HG03575 (cell line): ENCODE results near the gene PCGF2.
"Not testable (repeated sequence)": the region's sequence is repeated elsewhere in the genome, so short reads cannot be mapped to it uniquely, and the experiment has no call there.

Experiments
- ATAC-seq: cut with Tn5 transposase; IDR thresholded peaks from one replicate; pipeline ENCODE4 v1.9.1; 2021; ENCODE audit not compliant: unreplicated experiment, insufficient number of reproducible peaks, low FRiP score; ENCODE audit errors: extremely low read depth

PCGF2 gene

DNA sequence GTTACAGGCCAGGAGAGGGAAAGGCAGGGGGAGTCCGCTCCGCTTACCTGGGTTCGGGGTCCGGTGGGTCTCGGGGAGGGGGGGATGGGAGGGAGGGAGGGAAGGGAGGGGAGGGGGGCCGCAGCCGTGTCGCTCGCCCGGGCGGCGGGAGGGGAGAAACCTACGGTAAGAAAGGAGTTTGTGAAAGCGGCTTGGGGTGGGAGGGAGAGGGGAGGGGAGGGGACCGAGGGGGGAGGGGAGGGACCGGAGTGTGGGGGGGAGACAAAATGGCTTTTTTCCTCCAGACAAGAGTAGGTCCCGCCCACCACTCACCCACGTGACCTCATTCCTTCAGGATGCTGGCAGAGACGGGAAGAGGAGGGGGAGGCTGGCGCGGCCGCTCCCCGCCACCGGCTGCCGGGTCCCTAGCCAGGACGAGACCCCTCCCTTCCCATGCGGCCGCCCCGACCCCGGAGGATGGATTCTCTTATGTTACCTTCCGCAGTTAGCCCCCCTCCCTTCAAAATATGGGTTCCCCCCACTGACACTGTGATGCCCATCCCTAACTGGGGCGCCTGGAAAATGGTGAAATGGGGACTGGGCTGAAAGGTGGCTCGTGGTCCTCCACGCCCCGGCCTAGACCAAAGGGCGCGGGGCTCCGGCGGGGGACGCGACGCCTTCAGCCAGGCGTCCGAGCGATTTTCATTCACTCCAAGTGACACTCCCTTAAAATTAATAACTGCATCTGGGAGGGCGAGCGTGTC lies at the start of gene PCGF2:
PCGF2 (minus strand) TSS at position 188 of the 743 bp plus-strand sequence. CDS start 7,934 bp downstream, outside the sequence.
- no peak for ATAC-seq

DNA sequence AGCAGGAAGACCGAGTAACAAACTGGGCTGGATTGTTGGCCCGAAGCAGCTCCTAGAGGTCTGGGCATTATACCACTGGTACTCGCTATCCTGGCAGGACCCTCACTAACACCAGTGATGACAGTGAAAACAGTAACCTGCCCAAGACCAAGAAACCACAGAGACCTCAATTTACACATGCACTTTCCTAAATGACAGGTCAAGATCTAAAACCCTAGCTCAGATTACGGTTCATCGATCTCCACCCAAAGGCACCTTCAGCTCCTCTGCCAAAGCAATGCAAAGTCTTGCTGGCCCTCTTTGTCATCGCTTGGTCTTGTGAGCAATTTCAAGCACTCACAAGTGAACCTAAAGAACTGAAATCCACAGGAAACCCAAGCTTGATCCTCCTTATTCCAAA lies 49.7 kb upstream of the PCGF2 start:
- ATAC-seq, result no peak

DNA sequence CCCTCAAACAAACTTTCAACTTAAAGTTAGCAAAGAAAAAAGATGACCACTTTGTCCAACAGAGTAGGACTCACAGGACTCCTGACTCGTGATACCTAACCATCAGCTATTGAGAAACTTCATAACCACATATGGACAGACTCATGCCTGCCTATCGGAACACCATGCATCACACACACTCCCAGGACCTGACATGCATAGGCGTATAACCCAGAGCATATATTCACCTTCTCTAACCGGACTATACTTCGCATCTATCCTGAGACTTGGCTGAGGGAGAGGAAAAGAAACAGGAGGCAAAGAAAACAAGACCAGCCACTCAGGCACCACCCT lies 49.0 kb upstream of the PCGF2 start:
- no peak for ATAC-seq

DNA sequence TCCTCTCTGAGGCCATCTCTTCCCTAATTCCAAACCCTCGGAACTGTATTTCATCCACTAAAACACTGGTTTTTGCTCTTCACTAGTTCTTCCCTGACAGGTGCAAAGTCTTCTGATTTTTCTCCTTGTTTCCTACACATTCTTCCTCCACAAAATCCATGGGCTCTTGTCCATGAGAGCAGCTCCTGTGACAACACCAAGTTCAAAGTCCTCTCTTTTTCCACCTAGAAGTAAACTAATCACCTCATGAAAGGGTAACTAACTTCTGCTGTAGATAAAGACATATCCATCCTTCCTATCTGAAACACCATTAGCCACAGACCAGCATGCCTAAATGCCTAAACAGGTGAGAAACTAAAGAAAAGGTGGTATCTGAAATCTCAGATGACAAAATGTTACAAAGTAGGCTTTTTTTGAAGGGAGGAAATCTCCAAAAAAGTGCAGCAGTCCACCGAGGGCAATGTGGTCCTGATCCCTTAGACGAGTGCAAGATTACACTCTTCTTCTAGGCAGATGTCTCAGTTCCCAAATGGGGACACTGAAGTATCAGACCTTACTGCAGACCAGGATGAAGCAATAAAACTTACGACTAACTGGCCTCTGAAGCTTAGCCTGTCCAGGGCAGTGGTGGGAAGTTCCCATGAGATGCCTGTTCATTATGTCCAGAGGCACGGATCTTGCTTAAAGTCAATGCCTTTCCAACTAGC lies 48.5 kb upstream of the PCGF2 start:
- ATAC-seq, result no peak

DNA sequence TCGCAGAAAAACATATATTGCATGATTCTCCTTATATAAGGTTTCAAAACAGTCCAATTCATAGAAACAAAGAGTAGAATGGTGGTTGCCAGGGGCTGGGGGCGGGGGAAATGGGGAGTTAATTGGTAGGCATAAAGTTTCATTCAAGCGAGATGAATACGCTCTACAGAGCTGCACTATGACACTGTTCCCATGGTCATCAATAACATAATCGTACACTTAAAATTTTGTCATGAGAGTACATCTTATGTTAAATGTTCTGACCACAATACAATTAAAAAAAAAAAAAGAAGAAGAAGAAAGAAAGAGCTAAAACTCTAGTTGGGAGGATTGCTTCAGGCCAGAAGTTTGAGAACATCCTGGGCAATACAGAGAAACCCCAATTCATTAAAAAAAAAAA lies 46.1 kb upstream of the PCGF2 start:
- no peak for ATAC-seq

DNA sequence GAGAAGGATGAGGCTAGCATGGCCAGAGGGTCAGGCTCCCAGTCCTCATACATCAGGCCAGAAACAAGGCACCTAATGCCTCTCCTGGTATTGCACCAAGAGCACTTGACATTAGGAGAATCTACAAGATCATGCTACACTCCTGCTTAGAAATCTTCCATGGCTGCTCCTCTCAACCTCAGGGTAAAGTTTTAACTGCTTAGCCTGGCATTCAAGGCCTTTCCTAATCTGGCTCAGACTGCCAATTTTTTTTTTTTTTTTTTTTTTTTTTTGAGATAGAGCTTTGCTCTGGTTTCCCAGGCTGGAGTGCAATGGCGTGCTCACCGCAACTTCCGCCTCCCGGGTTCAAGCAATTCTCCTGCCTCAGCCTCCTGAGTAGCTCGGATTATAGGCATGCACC lies 43.0 kb upstream of the PCGF2 start:
- ATAC-seq, result no peak

DNA sequence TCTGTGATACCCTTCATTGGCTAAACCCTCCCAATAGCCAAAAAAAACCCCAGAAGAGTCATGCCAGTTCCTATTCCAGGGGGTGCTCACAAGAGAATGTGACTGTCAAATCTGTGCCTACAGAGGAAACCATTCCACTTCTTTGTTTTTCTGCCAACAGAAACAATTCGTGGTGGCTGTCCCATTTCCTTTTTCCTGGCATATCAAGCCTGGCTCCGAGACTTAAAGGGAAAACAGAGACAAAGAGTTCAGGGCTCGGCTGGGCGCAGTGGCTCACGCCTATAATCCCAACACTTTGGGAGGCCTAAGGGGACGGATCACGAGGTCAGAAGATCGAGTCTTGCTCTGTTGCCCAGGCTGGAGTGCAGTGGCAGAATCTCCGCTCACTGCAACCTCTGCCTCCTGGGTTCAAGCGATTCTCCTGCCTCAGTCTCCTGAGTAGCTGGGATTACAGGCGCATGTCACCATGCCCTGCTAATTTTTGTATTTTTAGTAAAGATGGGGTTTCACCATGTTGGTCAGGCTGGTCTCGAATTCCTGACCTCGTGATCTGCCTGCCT lies 42.1 kb upstream of the PCGF2 start:
- not testable (repeated sequence) for ATAC-seq

DNA sequence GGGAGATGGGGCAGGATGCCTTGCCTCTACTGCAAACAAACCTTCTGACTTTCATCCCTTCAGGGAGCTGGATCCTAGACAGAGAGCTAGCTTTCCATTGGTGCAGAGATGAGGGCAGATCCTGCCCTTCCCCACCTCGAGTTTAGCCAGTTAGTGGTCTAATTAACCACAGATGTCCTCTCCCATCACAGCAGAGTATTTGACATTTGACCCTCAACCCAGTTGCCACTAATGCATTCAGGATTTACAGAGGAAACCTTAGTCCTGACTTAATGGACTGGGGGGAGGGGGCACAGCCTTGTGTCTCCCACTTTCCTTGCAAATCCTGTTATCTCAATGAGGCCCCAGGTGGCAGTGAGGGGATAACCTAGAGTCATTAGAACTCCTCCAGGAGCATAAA lies 41.0 kb upstream of the PCGF2 start:
- ATAC-seq, result no peak

DNA sequence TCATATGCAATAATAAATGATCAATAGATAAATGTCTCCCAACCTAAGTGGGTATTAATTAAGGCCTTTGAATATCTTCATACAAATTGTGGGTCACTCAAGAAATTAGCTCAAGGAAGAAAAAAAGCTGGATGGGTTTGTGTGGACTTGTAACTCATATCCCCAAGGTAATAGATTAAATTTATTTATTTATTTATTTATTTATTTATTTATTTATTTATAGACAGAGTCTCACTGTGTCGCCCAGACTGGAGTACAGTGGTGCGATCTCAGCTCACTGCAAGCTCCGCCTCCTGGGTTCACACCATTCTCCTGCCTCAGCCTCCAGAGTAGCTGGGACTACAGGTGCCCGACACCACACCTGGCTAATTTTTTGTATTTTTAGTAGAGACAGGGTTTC lies 39.9 kb upstream of the PCGF2 start:
- ATAC-seq, result not testable (repeated sequence)

DNA sequence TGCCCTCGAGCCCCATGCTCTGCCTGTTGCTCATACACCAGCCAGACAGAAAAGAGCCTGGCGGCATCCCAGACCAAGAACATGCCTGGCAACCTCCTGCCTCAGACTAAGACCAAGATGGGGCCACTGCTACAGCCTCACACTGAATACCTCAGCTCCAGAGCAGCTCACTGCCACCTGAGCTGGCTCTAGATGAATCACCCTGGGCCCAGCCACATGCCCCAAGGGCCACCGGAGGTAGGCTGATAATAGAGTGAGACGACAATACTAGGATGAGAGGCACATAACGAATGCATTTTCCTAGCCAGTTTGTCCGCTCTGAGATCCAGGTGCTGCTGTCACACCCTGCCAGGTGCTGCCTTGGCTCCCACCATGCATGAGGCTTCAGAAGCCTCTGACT lies 38.2 kb upstream of the PCGF2 start:
- no peak for ATAC-seq

DNA sequence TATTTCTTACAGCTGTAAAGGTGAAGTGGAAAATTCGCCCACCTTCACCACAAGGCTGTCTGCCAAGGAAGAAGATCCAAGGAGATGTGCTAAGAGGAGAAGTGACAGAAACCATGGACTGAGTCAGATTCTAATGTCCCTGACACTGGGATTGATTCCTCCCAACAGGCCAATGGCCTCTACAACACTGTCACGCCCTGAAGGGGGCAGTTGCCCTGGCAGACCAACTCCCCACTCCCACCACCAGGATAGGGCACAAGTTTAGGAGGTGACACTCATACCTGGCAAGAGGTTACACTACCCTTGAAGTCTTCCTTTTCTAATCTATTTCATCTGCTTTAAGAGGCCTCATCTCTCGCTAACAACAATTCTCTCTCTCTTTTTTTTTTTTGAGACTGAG lies 35.1 kb upstream of the PCGF2 start:
- ATAC-seq, result no peak

DNA sequence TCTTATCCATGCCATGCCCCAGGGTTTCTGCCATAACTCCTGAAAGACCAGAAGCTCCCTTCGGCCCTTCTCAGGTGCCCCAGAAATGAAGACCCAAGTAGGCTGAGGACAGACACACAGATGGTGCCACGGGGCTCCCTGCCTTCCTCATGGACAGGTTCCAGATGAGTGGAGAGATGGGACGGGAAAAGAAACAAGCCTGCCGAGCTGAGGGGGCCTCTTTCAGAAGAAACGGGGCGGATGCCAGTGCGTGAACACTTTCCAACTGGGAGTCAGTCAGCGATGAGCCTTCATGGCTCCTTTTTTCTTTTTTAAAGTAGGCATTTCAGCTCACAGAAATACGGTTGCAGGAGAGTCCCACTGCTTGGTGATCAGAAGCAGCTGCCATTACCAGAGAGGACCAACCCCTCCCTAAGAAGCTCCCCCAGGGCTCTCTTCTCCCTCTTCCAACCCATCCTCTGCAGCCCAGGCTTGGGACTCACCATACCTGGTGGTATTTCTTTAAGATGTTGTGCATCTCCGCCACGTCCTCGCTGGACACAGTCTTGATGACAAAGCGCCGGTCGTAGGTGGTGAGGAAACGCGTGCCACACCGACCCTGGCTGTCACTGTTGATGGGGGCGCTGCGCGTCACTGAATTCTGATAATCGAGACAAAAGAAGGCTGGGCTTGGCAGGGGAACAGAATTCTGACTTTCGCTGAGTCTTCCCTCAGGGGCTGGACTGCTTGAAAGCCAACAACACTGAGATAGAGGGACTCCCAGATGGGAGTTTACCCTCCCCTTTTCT lies 32.0 kb upstream of the PCGF2 start:
- no peak for ATAC-seq

DNA sequence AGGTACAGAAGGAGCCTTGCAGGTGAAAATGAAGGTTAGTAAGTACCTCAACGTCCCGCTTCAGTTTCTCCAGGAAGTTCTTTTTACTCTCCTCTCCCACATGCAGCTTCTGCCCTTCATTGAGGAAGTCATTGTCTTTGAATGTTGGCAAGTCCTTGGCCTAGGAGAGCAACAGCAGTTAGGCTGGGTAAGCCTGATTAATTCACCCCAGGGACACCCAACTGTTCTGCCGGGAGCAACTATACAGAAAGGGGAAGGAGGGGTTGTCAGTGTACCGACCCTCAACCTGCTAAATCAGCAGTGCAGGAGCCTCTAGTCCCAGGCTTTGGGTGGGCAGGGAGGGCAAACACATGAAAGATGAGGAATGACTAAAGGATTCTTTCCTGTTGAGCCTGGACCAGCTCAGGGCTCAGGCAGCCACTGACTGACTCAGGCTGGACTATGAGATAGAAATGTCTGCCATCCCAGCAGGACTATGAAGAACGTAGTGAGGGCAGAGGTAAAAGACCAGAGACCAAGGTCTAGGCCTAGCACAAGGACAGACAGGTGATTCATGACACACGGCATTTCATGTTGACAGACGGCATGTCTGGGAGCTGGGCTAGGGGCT lies 29.6 kb upstream of the PCGF2 start:
- ATAC-seq, result no peak

DNA sequence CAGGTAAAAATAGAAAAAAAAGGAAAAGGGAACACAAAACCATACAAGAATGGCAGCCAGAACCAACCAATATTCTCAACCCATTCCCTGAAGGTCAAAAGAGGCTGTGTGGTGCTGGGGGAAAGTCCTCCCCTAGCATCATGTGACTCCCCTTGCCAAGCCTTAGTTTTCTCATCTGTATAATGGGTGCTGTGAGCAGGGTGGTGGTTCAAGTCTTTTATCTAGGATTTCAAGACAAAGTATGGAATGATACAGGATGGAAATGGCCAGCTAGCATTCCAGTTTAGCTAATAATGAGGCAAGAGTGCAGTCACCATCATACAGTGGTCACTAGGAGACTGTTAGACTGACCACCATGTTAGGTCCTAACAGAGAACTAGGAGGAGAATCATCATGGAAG lies 25.1 kb upstream of the PCGF2 start:
- no peak for ATAC-seq

DNA sequence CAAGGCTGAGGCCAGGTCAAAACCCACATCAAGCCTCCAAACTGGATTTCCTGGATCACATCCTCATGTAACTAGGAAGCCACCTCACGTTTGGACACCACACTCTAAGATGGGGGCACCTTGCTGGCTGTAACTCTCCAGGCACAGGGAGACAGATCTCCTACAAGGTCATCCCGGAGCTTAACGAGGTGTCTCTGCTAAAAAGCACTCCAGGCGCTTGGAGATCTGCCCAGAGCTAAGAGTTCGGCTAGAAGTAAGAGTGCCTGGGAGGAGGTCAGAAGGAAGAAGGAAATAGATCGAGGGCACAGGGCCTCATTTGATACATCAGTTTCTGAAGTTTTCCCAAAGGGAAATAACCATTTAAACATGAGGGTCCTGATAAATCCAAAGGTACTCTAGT lies 20.3 kb upstream of the PCGF2 start:
- ATAC-seq, result no peak

DNA sequence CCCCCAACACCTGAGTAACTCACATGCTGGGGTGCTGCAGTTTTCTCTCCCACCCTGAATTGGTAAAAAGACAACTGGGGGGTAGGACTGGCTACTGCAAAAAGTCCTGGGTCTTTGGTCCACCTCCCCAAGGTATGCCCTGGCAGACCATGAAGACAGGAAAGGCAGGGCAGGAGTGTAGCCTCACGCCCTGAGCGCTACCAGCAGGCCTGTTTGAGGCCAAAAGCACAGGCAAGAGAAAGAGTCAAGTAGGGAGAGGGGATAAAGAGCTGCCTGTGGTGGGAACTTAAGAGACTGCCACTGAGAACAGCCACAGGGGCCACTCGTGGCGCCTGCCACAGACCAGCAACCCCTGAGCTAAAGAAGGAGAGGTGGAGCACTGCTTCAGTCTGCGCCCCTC lies 18.2 kb upstream of the PCGF2 start:
- no peak for ATAC-seq

DNA sequence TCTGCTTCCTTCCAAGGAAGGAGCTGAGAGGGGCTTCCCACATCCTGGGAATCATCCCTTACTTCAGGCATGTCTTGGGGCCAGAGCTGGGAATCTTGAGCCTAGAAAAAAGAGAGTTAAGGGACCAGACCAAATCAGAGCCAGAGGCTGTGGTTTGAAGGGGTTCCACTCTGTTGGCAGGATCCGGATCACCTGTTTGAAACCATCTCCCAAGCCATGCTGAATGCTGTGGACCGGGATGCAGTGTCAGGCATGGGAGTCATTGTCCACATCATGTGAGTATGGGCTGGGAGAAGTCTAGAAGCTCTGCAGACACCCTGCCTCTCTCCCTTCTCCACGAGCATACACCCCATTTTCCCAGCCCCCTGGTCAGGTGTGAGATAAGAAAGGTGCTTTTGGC lies 14.1 kb upstream of the PCGF2 start:
- ATAC-seq, result no peak

DNA sequence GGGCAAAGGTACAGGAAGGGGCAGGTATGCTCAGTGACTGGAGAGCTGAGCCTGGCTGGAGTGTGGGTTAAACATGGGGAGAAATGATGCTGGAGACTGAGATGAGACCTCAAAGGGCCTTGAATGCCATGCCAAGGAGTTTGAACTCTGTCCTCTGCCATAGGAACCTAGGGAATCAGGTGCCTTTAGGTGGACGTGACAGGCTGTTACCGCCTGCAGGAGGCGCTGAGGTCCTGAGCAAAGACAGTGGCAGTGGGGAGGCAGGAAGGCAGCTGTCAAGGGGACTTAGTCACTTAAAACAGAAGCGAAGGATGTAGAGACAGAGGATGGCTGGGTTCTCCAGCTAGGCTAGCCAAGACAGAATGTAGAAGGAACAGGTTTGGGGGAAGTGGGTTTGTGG lies 13.5 kb upstream of the PCGF2 start:
- ATAC-seq, result no peak

DNA sequence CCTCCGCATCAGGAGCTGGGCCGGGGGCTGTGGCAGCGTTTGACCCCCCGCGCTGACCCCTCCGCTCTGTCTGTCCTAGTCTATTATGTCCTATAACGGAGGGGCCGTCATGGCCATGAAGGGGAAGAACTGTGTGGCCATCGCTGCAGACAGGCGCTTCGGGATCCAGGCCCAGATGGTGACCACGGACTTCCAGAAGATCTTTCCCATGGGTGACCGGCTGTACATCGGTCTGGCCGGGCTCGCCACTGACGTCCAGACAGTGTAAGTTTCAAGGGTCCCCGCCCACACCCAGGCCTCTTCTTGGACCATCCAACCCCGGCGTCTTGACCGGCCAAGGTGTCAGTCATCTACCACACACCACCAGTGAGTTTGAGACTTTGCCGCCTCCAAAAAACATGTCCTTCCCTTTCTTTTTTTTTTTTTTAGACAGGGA lies 5.0 kb upstream of the PCGF2 start:
- no peak for ATAC-seq
